Bronchial epithelial cell (primary cell): ENCODE results near the gene EIPR1. TPM values are rescaled to one million over a fixed set of nuclear protein-coding genes. Genes with fewer than 3 reads are reported as not detected.

ENCODE experiments used
- DNase-seq: peaks from one replicate; pipeline ENCODE4 v3.0.0-alpha.2; 2010; ENCODE audit warnings: low read depth
- FAIRE-seq: peaks from 2 replicates; lab custom pipeline; 2011; peaks lifted over from hg19 to GRCh38; lab: Jason Lieb, UNC
- H3K27me3 ChIP-seq: 2 replicates; pipeline ENCODE4 v1.5.1; 2011; ENCODE audit warnings: low read length; ENCODE audit not compliant: control insufficient read depth, insufficient read depth
- H3K36me3 ChIP-seq: 2 replicates; pipeline ENCODE4 v1.5.1; 2011; ENCODE audit warnings: low read length; ENCODE audit not compliant: control insufficient read depth, insufficient read depth
- H3K4me3 ChIP-seq: 2 replicates; pipeline ENCODE4 v1.5.1; 2011; ENCODE audit warnings: mild to moderate bottlenecking, low read depth, low read length, control low read depth
- CTCF ChIP-seq: IDR thresholded peaks from 2 replicates; pipeline ENCODE4 v1.5.1; 2011; ENCODE audit warnings: mild to moderate bottlenecking, moderate library complexity, low read length, control low read depth, inconsistent platforms; ENCODE audit not compliant: insufficient read depth, severe bottlenecking
- total RNA-seq: library from RNA; depleted of rRNA; stranded (reverse); fragments of >200 nt; gene quantifications from 2 replicates; pipeline ENCODE4 v1.2.1, GENCODE V29; 2014

EIPR1 gene
- total RNA-seq, 1 donor from 2014 or later, result 44.5 TPM

GRCh38 chr2:3145471-3146021, 232.1 kb downstream of the EIPR1 start:
- Histone ChIP-seq H3K36me3 (no peaks in the 10 kb centered on the region), H3K4me3 (no peak overlapping the region), H3K27me3 (no peaks in the 10 kb centered on the region)
- no peak for TF ChIP-seq CTCF
- DNase-seq (no peak), FAIRE-seq (no peak)

- Histone ChIP-seq H3K27me3 (no peaks in the 10 kb centered on the region), H3K4me3 (no peak overlapping the region), H3K36me3 (no peaks in the 10 kb centered on the region)
- no peak for TF ChIP-seq CTCF
- FAIRE-seq, result no peak
- no peak for DNase-seq
These were observed 232.8 kb downstream of the EIPR1 start for GRCh38 chr2:3144856-3145255.

- Histone ChIP-seq H3K27me3 (no peaks in the 10 kb centered on the region), H3K4me3 (no peak overlapping the region), H3K36me3 (no peaks in the 10 kb centered on the region)
- FAIRE-seq, result peak; percentile 7
- DNase-seq, result no peak
- TF ChIP-seq CTCF, result no peak
These were observed 234.0 kb downstream of the EIPR1 start for GRCh38 chr2:3143602-3144001.

GRCh38 chr2:3142961-3143571, 234.6 kb downstream of the EIPR1 start:
- FAIRE-seq, result no peak
- no peak for DNase-seq
- no peak for TF ChIP-seq CTCF
- no peaks in the 10 kb centered on the region for H3K36me3 ChIP-seq
- H3K27me3 ChIP-seq, result no peaks in the 10 kb centered on the region
- no peak overlapping the region for H3K4me3 ChIP-seq

GRCh38 chr2:3142210-3142609, 235.4 kb downstream of the EIPR1 start:
- Histone ChIP-seq H3K27me3 (no peaks in the 10 kb centered on the region), H3K4me3 (no peak overlapping the region), H3K36me3 (no peaks in the 10 kb centered on the region)
- FAIRE-seq (no peak), DNase-seq (no peak)
- TF ChIP-seq CTCF, result no peak

- no peak for TF ChIP-seq CTCF
- Histone ChIP-seq H3K36me3 (no peaks in the 10 kb centered on the region), H3K4me3 (no peak overlapping the region), H3K27me3 (no peaks in the 10 kb centered on the region)
- DNase-seq (no peak), FAIRE-seq (peak; percentile 32)
These were observed 235.9 kb downstream of the EIPR1 start for GRCh38 chr2:3141696-3142095.
